GM18861 (cell line): Measurements from ENCODE around the gene ARHGAP26.

ENCODE experiments used
- ATAC-seq: cut with Tn5 transposase; IDR thresholded peaks from one replicate; pipeline ENCODE4 v1.9.1; 2021; ENCODE audit not compliant: unreplicated experiment

The ARHGAP26 gene

GRCh38 chr5:143149759-143150158 lies 379.6 kb downstream of the ARHGAP26 start:
- no peak for ATAC-seq

DNA sequence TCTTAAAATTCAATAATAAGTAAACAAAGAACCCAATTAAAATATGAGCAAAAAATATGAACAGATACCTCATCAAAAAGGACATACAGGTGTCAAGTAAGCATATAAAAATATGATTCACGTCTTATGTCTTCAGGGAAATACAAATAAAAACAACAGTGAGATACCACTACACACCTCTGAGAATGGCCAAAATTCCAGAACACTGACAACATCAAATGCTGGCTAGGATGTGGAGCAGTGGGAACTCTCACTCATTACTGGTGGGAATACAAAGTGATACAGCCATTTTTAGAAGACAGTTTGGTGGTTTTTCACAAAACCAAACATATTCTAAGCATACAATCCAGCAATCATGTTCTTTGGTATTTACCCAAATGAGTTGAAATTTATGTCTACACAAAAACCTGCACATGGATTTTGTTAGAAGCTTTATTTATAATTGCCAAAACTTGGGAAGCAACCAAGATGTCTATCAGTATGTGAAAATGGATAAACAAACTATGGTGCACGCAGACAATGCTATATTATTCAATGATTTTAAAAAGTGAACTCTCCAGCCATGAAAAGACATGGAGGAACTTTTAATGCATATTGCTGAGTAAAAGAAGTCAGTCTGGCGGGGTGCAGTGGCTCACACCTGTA lies 381.0 kb downstream of the ARHGAP26 start:
- ATAC-seq = no peak

GRCh38 chr5:143152445-143152844 lies 382.3 kb downstream of the ARHGAP26 start:
- no peak for ATAC-seq

GRCh38 chr5:143153332-143154119 lies 383.3 kb downstream of the ARHGAP26 start:
- no peak for ATAC-seq

- ATAC-seq = no peak
These were observed 384.6 kb downstream of the ARHGAP26 start for GRCh38 chr5:143154510-143155370.

GRCh38 chr5:143155455-143155854 lies 385.3 kb downstream of the ARHGAP26 start:
- no peak for ATAC-seq

- no peak for ATAC-seq
These were observed 385.9 kb downstream of the ARHGAP26 start for GRCh38 chr5:143156086-143156485.

GRCh38 chr5:143156572-143156971 lies 386.4 kb downstream of the ARHGAP26 start:
- no peak for ATAC-seq

DNA sequence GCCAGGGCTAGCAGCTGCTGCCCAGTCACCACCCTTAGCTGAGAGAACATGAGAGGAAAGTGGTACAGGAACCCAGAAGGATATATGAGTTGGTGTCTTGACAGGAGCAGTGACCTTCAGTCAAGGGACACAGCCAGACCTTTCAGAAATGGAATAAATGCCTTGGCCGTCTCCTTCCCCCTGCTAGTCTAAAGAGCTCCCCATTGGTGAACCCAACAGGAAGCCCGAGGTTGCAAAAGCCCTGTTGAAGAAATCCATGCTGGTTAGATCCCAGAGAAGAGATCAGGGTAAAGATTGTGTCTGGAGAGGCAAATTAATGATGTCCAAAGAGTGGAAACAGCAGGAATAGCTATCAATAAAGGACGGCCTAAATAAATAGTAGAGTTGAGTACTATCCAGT lies 388.9 kb downstream of the ARHGAP26 start:
- ATAC-seq = no peak

DNA sequence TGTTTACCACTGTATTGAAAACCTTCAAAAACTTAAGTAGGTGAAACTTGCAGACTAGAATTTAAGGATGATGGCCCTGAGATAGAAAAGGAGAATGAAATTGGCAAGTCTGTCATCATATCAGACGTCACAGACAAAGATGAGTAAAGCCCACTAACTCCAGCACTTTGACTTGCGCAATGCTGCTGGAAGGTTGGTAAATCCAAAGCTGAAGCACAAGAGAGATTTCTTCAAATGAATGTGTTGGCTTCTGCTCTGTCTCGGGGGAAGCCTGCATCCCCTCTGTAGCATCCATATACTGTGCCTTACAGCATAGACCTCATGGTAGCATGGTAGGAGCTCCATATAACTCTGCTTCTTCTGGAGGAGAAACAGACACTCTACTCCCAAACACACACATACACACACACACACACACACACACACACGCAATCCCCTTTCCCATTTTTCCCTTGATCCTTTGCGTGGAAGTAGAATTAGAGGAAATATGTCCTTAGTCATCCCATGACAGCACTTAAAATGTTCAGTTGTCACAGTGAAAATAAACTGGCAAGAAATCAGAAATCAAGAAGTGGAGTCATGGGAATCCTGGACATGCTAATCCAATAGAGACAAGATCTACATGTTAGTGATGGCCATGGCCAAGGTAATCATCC lies 391.8 kb downstream of the ARHGAP26 start:
- no peak for ATAC-seq

GRCh38 chr5:143162810-143163209 lies 392.6 kb downstream of the ARHGAP26 start:
- ATAC-seq = no peak

DNA sequence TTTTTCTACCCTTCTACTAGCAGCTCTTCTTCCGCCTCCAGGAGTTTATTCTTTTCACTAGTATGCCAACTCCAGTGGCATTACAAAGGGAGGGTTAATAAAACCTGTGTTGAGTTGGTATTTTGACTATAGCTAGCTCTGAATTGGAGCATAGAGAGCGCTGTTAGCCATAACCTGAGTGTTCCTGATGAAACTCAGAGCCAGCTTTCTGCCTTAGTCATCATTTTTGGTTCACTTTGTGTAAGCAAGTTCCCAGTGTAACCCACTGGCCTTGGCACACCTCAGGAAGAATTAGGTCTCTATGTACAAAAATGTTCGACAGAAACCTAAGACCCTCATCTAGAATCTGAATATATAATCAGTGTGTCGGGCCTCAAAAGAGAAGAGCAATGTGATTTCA lies 394.4 kb downstream of the ARHGAP26 start:
- ATAC-seq = no peak

DNA sequence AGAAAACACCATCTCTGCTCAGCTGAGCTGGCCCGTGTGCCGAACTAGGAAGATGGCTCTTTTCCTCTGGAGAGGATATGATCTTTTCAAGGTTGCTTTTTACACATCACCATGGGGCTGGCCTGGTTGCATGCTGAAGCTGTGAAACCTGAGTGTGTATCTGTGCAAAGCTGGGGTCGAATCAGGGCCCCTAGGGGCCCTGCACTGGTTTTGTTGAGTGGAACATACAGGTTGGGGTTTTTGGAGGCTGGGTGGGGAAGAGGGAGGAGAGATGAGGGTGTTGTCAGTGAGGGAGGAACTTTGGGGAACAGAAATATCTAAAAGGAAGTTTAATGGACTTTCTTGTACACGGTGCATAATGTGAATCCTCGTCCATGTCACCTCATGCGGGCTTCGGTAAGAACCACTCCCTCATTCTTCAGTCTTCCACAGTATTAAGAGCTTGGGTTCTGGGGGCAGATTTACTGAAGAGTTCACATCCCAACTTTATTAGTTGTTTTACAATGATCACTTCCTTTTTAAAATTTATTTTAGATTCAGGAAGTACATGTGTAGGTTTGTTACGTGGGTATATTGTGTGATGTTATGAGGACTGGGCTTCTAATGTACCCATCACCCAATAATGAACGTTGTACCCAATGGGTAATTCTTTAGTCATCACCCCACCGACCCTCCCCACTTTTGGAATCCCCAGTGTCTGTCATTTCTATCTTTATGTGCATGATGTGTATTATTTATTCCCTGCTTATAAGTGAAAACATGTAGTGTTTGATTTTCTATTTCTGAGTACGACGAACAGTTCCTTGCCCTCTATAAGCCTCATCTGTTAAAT lies 395.1 kb downstream of the ARHGAP26 start:
- no peak for ATAC-seq

DNA sequence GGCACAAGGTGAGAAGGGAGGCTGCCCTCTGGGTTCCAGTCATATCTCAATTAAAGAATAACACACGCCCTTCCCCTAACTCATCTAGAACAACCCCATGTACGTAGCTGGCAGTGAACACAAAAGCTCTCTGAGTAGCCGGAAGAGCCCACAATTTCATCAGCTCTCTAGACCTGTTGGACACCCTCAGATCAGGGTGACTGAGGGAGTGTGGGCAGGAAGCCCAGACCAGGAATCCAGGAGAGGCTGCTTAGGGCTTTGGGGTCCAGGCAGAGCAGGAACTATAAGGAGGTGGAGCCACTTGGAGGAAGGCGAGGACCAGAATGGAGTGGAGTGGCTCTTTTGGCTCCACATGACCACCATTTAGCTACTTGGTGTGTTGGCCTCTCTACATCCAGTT lies 395.9 kb downstream of the ARHGAP26 start:
- no peak for ATAC-seq

DNA sequence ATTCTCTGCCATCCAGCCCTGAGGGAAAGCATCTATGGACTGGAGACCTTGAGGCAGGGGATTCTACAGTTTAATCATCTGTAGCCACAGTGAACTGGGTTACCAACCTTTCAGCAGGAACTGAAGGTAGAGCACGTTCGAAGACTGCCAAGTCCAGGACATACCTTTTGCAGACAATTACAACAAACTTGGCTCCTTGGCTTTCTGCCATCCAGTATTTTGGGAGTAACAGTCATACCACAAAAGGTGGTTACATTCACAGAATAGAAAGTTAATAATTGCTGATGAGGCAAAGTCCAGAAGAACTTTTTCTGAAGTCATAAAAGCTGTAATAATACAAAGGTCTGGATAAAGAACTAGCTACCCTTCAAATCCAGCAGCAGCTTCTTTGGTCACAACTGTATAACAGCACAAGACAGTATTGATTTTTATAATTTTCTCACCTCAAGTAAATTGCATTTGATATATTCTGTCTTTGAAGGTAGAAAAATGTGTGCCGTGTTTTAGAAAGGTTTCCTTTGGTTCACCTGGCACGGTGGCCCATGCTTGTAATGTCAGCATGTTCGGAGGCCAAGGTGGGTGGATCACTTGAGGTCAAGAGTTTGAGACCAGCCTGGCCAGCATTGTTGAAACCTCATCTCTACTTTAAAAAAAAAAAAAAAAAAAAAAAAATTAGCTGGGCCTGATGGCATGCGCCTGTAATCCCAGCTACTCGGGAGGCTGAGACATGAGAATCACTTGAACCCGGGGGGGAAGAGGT lies 396.7 kb downstream of the ARHGAP26 start:
- peak; percentile 66 for ATAC-seq

DNA sequence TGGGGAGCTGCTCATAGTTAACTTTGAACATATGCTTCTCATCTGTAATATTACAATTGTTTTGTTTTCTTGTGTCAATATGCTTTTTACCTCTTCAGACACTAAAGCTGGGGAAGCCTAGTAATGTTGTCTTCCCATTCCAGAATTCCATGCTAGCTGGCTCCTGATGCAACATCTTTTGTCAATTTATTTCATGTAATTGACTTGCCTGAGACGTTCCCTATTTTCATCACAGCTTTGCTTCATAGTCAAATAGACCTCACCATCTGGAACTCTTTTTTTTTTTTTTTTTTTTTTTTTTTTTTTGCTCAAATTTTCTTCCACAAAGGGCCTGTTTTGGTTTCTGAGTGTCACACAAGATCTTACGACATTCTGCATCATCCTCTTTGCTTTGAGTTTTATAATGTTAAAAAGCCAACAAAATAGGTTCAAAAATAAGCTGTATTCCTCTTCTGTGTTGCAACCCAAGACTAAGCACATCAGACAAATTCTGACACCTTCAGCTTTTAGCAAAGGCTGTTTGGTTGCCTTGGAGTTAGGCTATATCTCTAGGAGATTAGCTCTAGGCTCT lies 398.1 kb downstream of the ARHGAP26 start:
- ATAC-seq = no peak

GRCh38 chr5:143168921-143169810 lies 399.0 kb downstream of the ARHGAP26 start:
- no peak for ATAC-seq

- no peak for ATAC-seq
These were observed 399.9 kb downstream of the ARHGAP26 start for GRCh38 chr5:143170104-143170503.
